ENCODE results near the gene KRT77. TPM values are rescaled to one million over a fixed set of nuclear protein-coding genes. Genes with fewer than 3 reads are reported as not detected.

Gene KRT77
- polyA plus RNA-seq, 1 of the 3 experiments (the other 2 are of a cell fraction) = not detected

DNA sequence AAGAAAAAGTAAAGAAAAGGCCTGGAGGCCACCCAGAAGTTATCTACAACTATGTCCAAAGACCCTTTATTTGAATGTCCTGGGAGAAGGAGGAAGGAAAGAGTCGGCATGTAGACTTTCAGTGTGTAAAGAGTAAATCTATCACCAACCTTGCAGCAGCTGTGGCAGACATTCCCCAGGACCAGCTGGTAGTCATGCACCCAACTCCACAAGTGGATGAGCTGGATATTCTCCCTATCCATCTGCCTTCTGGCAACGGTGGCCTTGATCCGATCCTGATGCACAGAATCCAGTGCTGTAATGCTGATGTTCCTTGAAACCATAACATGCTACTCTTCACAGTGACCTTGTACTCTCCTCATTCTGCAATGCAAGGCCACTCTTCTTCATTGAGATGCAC, 46.5 kb upstream of the KRT77 start:
- Histone ChIP-seq H3K27me3 (ENCODE audit: insufficient read depth) (peaks cover 16% of the 10 kb centered on the region; the same call in 1 of the 2 replicates), H3K36me3 (replicated peaks in 1 of 2; ENCODE audit: control insufficient read depth in 1 of 2, insufficient read depth in 2 of 2, low read length in 1 of 2) (no peaks in the 10 kb centered on the region), H3K4me2 (no peak overlapping the region), H3K79me2 (ENCODE audit: insufficient read depth) (no peaks in the 10 kb centered on the region), H3K4me1 (ENCODE audit: control insufficient read depth in 1 of 2, insufficient read depth in 2 of 2, low read depth in 1 of 2, low read length in 1 of 2) (no peaks in the 10 kb centered on the region; a peak in 1 of 4 replicates), H3K9me2 (no peaks in the 10 kb centered on the region), H3K4me3 (ENCODE audit: low read depth in 2 of 2, low read length in 1 of 2) (no peak overlapping the region), H2AFZ (ENCODE audit: low read depth) (no peak overlapping the region), H4K20me1 (ENCODE audit: insufficient read depth) (no peaks in the 10 kb centered on the region), H3K27ac (ENCODE audit: low read depth in 2 of 2, low read length in 1 of 2) (no peak overlapping the region), H3K9me3 (no peaks in the 10 kb centered on the region), H3F3A (replicated peaks; ENCODE audit: insufficient read depth) (no peaks in the 10 kb centered on the region), H3K9ac (no peak overlapping the region)
- POLR2A ChIA-PET = no interaction called here
- no peak for DNase-seq
- CTCF ChIA-PET = no interaction called here
- 26% methylated on average over 3 of the region's 3 CpGs for WGBS (ENCODE audit: low lambda C conversion rate)
- TF ChIP-seq SIN3A (IDR thresholded peaks at IDR 0.05; ENCODE audit: borderline replicate concordance, low read depth, low read length) (no peak), MAX (IDR thresholded peaks at IDR 0.05; ENCODE audit: low read depth) (no peak), FOXM1 (IDR thresholded peaks at IDR 0.05; ENCODE audit: low read depth) (no peak)
- TF ChIP-seq, protein P1, sequence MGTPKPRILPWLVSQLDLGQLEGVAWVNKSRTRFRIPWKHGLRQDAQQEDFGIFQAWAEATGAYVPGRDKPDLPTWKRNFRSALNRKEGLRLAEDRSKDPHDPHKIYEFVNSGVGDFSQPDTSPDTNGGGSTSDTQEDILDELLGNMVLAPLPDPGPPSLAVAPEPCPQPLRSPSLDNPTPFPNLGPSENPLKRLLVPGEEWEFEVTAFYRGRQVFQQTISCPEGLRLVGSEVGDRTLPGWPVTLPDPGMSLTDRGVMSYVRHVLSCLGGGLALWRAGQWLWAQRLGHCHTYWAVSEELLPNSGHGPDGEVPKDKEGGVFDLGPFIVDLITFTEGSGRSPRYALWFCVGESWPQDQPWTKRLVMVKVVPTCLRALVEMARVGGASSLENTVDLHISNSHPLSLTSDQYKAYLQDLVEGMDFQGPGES (IDR thresholded peaks at IDR 0.05; ENCODE audit: low read depth, low read length) = no peak

GRCh38 chr12:52748578-52748977, 45.3 kb upstream of the KRT77 start:
- Histone ChIP-seq H3F3A (replicated peaks; ENCODE audit: insufficient read depth) (no peaks in the 10 kb centered on the region), H3K4me2 (no peak overlapping the region), H3K27me3 (ENCODE audit: insufficient read depth) (peaks cover 16% of the 10 kb centered on the region; the same call in 1 of the 2 replicates), H3K79me2 (ENCODE audit: insufficient read depth) (no peaks in the 10 kb centered on the region), H3K9me2 (no peaks in the 10 kb centered on the region), H3K27ac (ENCODE audit: low read depth in 2 of 2, low read length in 1 of 2) (no peak overlapping the region), H3K9ac (no peak overlapping the region), H2AFZ (ENCODE audit: low read depth) (no peak overlapping the region), H3K4me3 (ENCODE audit: low read depth in 2 of 2, low read length in 1 of 2) (no peak overlapping the region), H3K36me3 (replicated peaks in 1 of 2; ENCODE audit: control insufficient read depth in 1 of 2, insufficient read depth in 2 of 2, low read length in 1 of 2) (no peaks in the 10 kb centered on the region), H4K20me1 (ENCODE audit: insufficient read depth) (no peaks in the 10 kb centered on the region), H3K4me1 (ENCODE audit: control insufficient read depth in 1 of 2, insufficient read depth in 2 of 2, low read depth in 1 of 2, low read length in 1 of 2) (no peaks in the 10 kb centered on the region; a peak in 1 of 4 replicates), H3K9me3 (no peaks in the 10 kb centered on the region)
- no peak for DNase-seq
- TF ChIP-seq EP300 (IDR thresholded peaks at IDR 0.05; ENCODE audit: borderline replicate concordance in 1 of 2, low read depth in 1 of 2, low read length in 1 of 2) = no peak
- no peak for TF ChIP-seq RCOR1 (IDR thresholded peaks at IDR 0.05; ENCODE audit: low read length)
- TF ChIP-seq, protein P2, sequence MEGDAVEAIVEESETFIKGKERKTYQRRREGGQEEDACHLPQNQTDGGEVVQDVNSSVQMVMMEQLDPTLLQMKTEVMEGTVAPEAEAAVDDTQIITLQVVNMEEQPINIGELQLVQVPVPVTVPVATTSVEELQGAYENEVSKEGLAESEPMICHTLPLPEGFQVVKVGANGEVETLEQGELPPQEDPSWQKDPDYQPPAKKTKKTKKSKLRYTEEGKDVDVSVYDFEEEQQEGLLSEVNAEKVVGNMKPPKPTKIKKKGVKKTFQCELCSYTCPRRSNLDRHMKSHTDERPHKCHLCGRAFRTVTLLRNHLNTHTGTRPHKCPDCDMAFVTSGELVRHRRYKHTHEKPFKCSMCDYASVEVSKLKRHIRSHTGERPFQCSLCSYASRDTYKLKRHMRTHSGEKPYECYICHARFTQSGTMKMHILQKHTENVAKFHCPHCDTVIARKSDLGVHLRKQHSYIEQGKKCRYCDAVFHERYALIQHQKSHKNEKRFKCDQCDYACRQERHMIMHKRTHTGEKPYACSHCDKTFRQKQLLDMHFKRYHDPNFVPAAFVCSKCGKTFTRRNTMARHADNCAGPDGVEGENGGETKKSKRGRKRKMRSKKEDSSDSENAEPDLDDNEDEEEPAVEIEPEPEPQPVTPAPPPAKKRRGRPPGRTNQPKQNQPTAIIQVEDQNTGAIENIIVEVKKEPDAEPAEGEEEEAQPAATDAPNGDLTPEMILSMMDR (IDR thresholded peaks at IDR 0.05) = no peak
- TF ChIP-seq POLR2AphosphoS5 (IDR thresholded peaks at IDR 0.05; ENCODE audit: low read depth, low read length) = no peak
- no peak for TF ChIP-seq REST (IDR thresholded peaks at IDR 0.05; ENCODE audit: low read depth, low read length)
- TF ChIP-seq SMC3 (IDR thresholded peaks at IDR 0.05; ENCODE audit: low read depth, low read length) = no peak
- TF ChIP-seq RFX5 (IDR thresholded peaks at IDR 0.05; ENCODE audit: low read length) = no peak
- TF ChIP-seq GABPA (IDR thresholded peaks at IDR 0.05; ENCODE audit: low read depth) = no peak
- TF ChIP-seq JUND (IDR thresholded peaks at IDR 0.05) = no peak
- TF ChIP-seq FOXM1 (IDR thresholded peaks at IDR 0.05; ENCODE audit: low read depth) = no peak
- no peak for TF ChIP-seq CHD2 (IDR thresholded peaks at IDR 0.05; ENCODE audit: low read length, partially characterized antibody)
- no peak for TF ChIP-seq USF2 (IDR thresholded peaks at IDR 0.05; ENCODE audit: borderline replicate concordance, low read depth, low read length)
- TF ChIP-seq SIN3A (IDR thresholded peaks at IDR 0.05; ENCODE audit: borderline replicate concordance, low read depth, low read length) = no peak
- TF ChIP-seq TCF12 (IDR thresholded peaks at IDR 0.05) = no peak
- TF ChIP-seq MXI1 (IDR thresholded peaks at IDR 0.05; ENCODE audit: low read depth, low read length) = no peak
- TF ChIP-seq TEAD4 (IDR thresholded peaks at IDR 0.05; ENCODE audit: borderline replicate concordance, insufficient read depth) = no peak
- WGBS (ENCODE audit: low lambda C conversion rate) = 29% methylated on average over 14 of the region's 14 CpGs
- POLR2A ChIA-PET = no interaction called here
- CTCF ChIA-PET = no interaction called here

Data from SK-N-SH (cell line).